ENCODE results near the gene CABP4. TPM values are rescaled to one million over a fixed set of nuclear protein-coding genes. Genes with fewer than 3 reads are reported as not detected.
"Not testable (repeated sequence)": the region's sequence is repeated elsewhere in the genome, so short reads cannot be mapped to it uniquely, and the experiment has no call there.

Gene CABP4
- total and polyA plus RNA-seq, 9 donors = 0.29 to 1.2 (median 0.66) TPM

- peak overlapping the region; percentile 37 for H3K4me3 ChIP-seq (ENCODE audit: low read length)
- H3K4me1 ChIP-seq (ENCODE audit: control insufficient read depth, insufficient read depth, low read length) = peaks cover 67% of the 10 kb centered on the region
- DNase-seq = no peak
- WGBS (ENCODE audit: insufficient coverage) = 88% methylated on average over 18 of the region's 21 CpGs
- peaks cover 15% of the 10 kb centered on the region for H3K36me3 ChIP-seq (ENCODE audit: control insufficient read depth, insufficient read depth, low read length)
- no peaks in the 10 kb centered on the region for H3K9me3 ChIP-seq (replicated peaks; ENCODE audit: control insufficient read depth, low read depth, low read length)
- peaks cover 9% of the 10 kb centered on the region for H3K27me3 ChIP-seq (ENCODE audit: control insufficient read depth, insufficient read depth, low read length)
- H3K27ac ChIP-seq (ENCODE audit: low read length) = peak overlapping the region; percentile 94
Observed at GRCh38 chr11:67419325-67420049, 35.7 kb upstream of the CABP4 start.

- peak overlapping the region; percentile 94 for H3K27ac ChIP-seq (ENCODE audit: low read length)
- peak overlapping the region; percentile 37 for H3K4me3 ChIP-seq (ENCODE audit: low read length)
- H3K4me1 ChIP-seq (ENCODE audit: control insufficient read depth, insufficient read depth, low read length) = peaks cover 61% of the 10 kb centered on the region
- WGBS (ENCODE audit: insufficient coverage) = 32% methylated on average over 15 of the region's 15 CpGs
- peaks cover 1% of the 10 kb centered on the region for H3K27me3 ChIP-seq (ENCODE audit: control insufficient read depth, insufficient read depth, low read length)
- peaks cover 22% of the 10 kb centered on the region for H3K36me3 ChIP-seq (ENCODE audit: control insufficient read depth, insufficient read depth, low read length)
- DNase-seq = no peak
- no peaks in the 10 kb centered on the region for H3K9me3 ChIP-seq (replicated peaks; ENCODE audit: control insufficient read depth, low read depth, low read length)
Observed at GRCh38 chr11:67420147-67420645, 35.0 kb upstream of the CABP4 start.

- peak overlapping the region; percentile 94 for H3K27ac ChIP-seq (ENCODE audit: low read length)
- 1% methylated on average over 96 of the region's 97 CpGs for WGBS (ENCODE audit: insufficient coverage)
- H3K4me3 ChIP-seq (ENCODE audit: low read length) = peak overlapping the region; percentile 37
- H3K4me1 ChIP-seq (ENCODE audit: control insufficient read depth, insufficient read depth, low read length) = peaks cover 59% of the 10 kb centered on the region
- H3K36me3 ChIP-seq (ENCODE audit: control insufficient read depth, insufficient read depth, low read length) = peaks cover 26% of the 10 kb centered on the region
- DNase-seq = peak; percentile 96
- H3K27me3 ChIP-seq (ENCODE audit: control insufficient read depth, insufficient read depth, low read length) = no peaks in the 10 kb centered on the region
- H3K9me3 ChIP-seq (replicated peaks; ENCODE audit: control insufficient read depth, low read depth, low read length) = no peaks in the 10 kb centered on the region
Observed at GRCh38 chr11:67420646-67421429, 34.3 kb upstream of the CABP4 start.

- H3K4me3 ChIP-seq (ENCODE audit: low read length) = no peak overlapping the region
- no peaks in the 10 kb centered on the region for H3K27me3 ChIP-seq (ENCODE audit: control insufficient read depth, insufficient read depth, low read length)
- WGBS (ENCODE audit: insufficient coverage) = 66% methylated on average over 18 of the region's 22 CpGs
- peaks cover 52% of the 10 kb centered on the region for H3K4me1 ChIP-seq (ENCODE audit: control insufficient read depth, insufficient read depth, low read length)
- no peak for DNase-seq
- no peak overlapping the region for H3K27ac ChIP-seq (ENCODE audit: low read length)
- peaks cover 22% of the 10 kb centered on the region for H3K36me3 ChIP-seq (ENCODE audit: control insufficient read depth, insufficient read depth, low read length)
- no peaks in the 10 kb centered on the region for H3K9me3 ChIP-seq (replicated peaks; ENCODE audit: control insufficient read depth, low read depth, low read length)
Observed at GRCh38 chr11:67421430-67422031, 33.6 kb upstream of the CABP4 start.

- Histone ChIP-seq H3K9me3 (replicated peaks; ENCODE audit: control insufficient read depth, low read depth, low read length) (no peaks in the 10 kb centered on the region), H3K36me3 (ENCODE audit: control insufficient read depth, insufficient read depth, low read length) (peaks cover 22% of the 10 kb centered on the region), H3K27me3 (ENCODE audit: control insufficient read depth, insufficient read depth, low read length) (no peaks in the 10 kb centered on the region), H3K4me1 (ENCODE audit: control insufficient read depth, insufficient read depth, low read length) (peaks cover 43% of the 10 kb centered on the region), H3K27ac (ENCODE audit: low read length) (no peak overlapping the region), H3K4me3 (ENCODE audit: low read length) (no peak overlapping the region)
- no peak for DNase-seq
- 45% methylated on average over 6 of the region's 6 CpGs for WGBS (ENCODE audit: insufficient coverage)
Observed at GRCh38 chr11:67422891-67423290, 32.3 kb upstream of the CABP4 start.

- H3K4me1 ChIP-seq (ENCODE audit: control insufficient read depth, insufficient read depth, low read length) = peaks cover 39% of the 10 kb centered on the region
- H3K9me3 ChIP-seq (replicated peaks; ENCODE audit: control insufficient read depth, low read depth, low read length) = no peaks in the 10 kb centered on the region
- H3K27me3 ChIP-seq (ENCODE audit: control insufficient read depth, insufficient read depth, low read length) = no peaks in the 10 kb centered on the region
- H3K27ac ChIP-seq (ENCODE audit: low read length) = no peak overlapping the region
- peaks cover 22% of the 10 kb centered on the region for H3K36me3 ChIP-seq (ENCODE audit: control insufficient read depth, insufficient read depth, low read length)
- H3K4me3 ChIP-seq (ENCODE audit: low read length) = no peak overlapping the region
- no peak for DNase-seq
- 85% methylated on average over 10 of the region's 13 CpGs for WGBS (ENCODE audit: insufficient coverage)
Observed at GRCh38 chr11:67423466-67423865, 31.7 kb upstream of the CABP4 start.

GRCh38 chr11:67423891-67424613 lies 31.1 kb upstream of the CABP4 start:
- 79% methylated on average over 32 of the region's 34 CpGs for WGBS (ENCODE audit: insufficient coverage)
- Histone ChIP-seq H3K36me3 (ENCODE audit: control insufficient read depth, insufficient read depth, low read length) (peaks cover 22% of the 10 kb centered on the region), H3K27ac (ENCODE audit: low read length) (no peak overlapping the region), H3K9me3 (replicated peaks; ENCODE audit: control insufficient read depth, low read depth, low read length) (no peaks in the 10 kb centered on the region), H3K4me3 (ENCODE audit: low read length) (no peak overlapping the region), H3K27me3 (ENCODE audit: control insufficient read depth, insufficient read depth, low read length) (no peaks in the 10 kb centered on the region), H3K4me1 (ENCODE audit: control insufficient read depth, insufficient read depth, low read length) (peaks cover 38% of the 10 kb centered on the region)
- no peak for DNase-seq

- not testable (repeated sequence) for H3K27me3 ChIP-seq (ENCODE audit: control insufficient read depth, insufficient read depth, low read length)
Observed at GRCh38 chr11:67427364-67427859, 27.7 kb upstream of the CABP4 start.

GRCh38 chr11:67428052-67429001 lies 26.8 kb upstream of the CABP4 start, which contains the start of gene RPS6KB2:
Gene RPS6KB2 (plus strand): TSS chr11:67428494. CDS start chr11:67428546, 52 bp downstream.
- Histone ChIP-seq H3K27me3 (ENCODE audit: control insufficient read depth, insufficient read depth, low read length) (no peaks in the 10 kb centered on the region), H3K27ac (ENCODE audit: low read length) (peak within 1 kb of the TSS; percentile 83), H3K36me3 (ENCODE audit: control insufficient read depth, insufficient read depth, low read length) (peaks cover 55% of the 10 kb centered on the region), H3K4me3 (ENCODE audit: low read length) (peak within 1 kb of the TSS; percentile 98), H3K9me3 (replicated peaks; ENCODE audit: control insufficient read depth, low read depth, low read length) (no peaks in the 10 kb centered on the region), H3K4me1 (ENCODE audit: control insufficient read depth, insufficient read depth, low read length) (peaks cover 19% of the 10 kb centered on the region)
- peak; percentile 99 for DNase-seq
- WGBS (ENCODE audit: insufficient coverage) = under 1% methylated on average over 53 of the region's 68 CpGs

More at GRCh38 chr11:67427364-67427859, 27.7 kb upstream of the CABP4 start:
- Histone ChIP-seq H3K4me3 (ENCODE audit: low read length) (peak overlapping the region; percentile 98), H3K27ac (ENCODE audit: low read length) (peak overlapping the region; percentile 81), H3K36me3 (ENCODE audit: control insufficient read depth, insufficient read depth, low read length) (peaks cover 48% of the 10 kb centered on the region), H3K4me1 (ENCODE audit: control insufficient read depth, insufficient read depth, low read length) (peaks cover 25% of the 10 kb centered on the region)
- H3K9me3 ChIP-seq (replicated peaks; ENCODE audit: control insufficient read depth, low read depth, low read length); DNase-seq: not testable (repeated sequence)
- 95% methylated on average over 11 of the region's 19 CpGs for WGBS (ENCODE audit: insufficient coverage)

All from muscle of leg (tissue), 11 donors.